ENCODE measurements around the gene RAD51B.
A peak's percentile ranks its signal among the peaks of the same experiment; 100 is the strongest.

RAD51B gene

DNA sequence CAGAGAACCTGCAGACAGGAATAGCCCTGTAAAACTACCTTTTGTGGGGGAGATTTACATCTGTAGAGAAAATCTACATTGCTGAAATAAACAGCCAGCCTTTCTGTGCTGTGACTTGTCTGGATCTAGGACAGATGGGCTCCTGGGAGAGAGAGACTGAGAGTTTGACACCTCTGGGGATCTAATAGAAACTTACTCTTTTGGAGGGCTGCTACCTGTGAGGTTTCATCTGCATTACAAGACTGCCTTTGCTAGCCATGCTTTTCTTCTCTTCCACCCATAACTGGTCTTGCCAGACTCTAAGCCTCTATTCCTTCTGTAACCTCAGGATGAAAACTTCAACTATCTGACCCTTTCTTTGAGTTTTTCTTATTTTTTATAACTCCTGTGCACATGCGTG, 520.7 kb downstream of the RAD51B start:
- H3K9me3 Mint-ChIP-seq, result no peaks in the 10 kb centered on the region
- no peak overlapping the region for H3K4me3 Mint-ChIP-seq
- peaks cover 3% of the 10 kb centered on the region for H3K36me3 Mint-ChIP-seq
- H3K4me1 Mint-ChIP-seq, result peaks cover 55% of the 10 kb centered on the region
- H3K27me3 Mint-ChIP-seq, result no peaks in the 10 kb centered on the region
- H3K27ac Mint-ChIP-seq, result no peak overlapping the region

DNA sequence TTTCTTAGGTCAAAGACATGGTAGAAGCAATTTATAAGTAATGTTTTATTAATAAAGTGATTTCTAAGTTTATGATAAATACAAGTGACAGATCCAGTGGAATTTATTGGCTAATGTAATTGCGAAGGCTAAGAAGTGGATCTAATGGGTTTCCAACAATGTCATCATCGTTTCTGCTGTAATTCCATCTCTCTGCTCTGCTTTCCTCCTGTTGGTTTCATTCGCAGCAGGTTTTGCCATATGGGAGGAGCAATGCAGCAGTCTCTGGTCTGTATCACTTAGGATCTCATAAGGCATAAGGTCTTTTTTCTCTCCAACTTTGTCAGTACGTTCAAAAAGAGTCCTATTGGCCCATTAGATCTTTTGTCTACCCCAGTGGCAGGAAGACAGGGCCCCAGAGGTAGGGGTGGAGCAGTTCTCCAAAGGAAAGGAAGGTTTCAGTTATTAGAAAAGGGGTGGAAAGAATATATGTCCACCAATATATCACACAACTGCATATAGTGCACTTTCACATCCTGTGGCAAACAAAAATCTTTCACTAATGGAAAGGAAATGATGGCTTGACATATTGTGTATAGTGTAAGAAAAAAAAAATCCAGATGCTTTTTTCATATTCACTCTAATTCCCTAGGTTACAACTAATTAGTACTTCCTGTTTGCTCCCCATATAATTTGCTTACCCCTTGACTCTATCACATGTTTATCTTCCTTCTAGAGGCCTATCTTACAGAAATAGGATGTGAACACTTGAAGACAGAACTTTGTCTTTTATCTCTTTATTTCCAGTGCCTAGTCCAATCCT, 522.0 kb downstream of the RAD51B start:
- Mint-ChIP-seq H3K9me3 (no peaks in the 10 kb centered on the region), H3K4me1 (peaks cover 47% of the 10 kb centered on the region), H3K4me3 (no peak overlapping the region), H3K27me3 (no peaks in the 10 kb centered on the region), H3K27ac (no peak overlapping the region), H3K36me3 (peaks cover 8% of the 10 kb centered on the region)

DNA sequence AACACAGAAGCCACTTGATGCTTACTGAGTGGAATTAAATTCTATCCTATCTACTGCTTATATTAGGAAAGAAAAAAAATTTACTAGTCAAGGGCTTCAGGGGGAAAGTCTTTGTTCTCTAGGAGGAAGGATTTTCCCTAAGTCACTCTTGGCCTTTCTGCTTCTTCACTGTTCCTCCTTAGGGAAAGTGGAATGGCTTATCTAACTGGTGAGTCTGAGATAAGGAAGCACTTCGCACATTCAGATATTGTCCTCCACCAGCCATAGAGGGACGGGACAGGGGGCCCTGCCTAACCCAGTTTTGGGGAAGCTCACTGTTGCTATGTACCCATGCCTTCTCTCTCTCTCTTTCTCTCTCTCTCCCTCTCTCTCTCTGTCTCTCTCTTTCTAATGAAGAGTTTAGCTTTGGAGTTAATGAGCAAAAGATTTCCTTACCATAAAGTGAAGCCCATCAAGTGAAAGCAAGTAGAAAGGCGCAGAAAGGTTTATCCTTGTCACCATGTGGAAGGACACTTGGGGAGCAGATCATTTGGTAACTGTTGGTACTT, 522.7 kb downstream of the RAD51B start:
- Mint-ChIP-seq H3K27ac (no peak overlapping the region), H3K4me3 (no peak overlapping the region), H3K9me3 (no peaks in the 10 kb centered on the region), H3K27me3 (no peaks in the 10 kb centered on the region), H3K4me1 (peaks cover 47% of the 10 kb centered on the region), H3K36me3 (peaks cover 11% of the 10 kb centered on the region)

DNA sequence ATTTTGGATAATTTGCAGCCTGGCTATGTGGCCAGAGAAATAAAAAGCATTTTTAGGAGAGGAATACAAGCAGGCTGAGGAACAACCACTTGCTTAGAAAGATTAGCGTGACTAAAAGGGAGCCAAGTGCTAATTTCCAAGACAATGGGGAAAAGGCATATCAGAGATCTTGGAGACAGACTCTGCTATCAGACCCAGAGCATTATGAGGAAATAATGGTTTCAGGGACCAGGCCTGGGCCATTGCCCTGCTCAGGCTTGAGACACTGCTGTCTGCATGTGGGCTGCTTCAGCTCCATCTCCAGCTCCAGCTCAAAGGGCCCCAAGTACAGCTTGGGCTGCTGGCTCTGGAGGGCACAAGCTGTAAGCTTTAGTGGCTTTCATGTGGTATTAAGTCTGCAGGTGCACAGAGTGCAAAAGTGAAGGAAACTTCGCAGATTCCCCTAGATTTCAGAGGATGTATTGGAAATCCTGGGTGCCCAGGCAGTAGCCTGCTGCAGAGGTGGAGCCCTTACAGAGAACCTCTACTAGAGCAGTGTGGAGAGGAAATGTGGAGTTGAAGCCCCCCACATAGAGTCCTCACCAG, 524.0 kb downstream of the RAD51B start:
- Mint-ChIP-seq H3K9me3 (no peaks in the 10 kb centered on the region), H3K36me3 (peaks cover 9% of the 10 kb centered on the region), H3K4me1 (peaks cover 43% of the 10 kb centered on the region), H3K27me3 (no peaks in the 10 kb centered on the region), H3K4me3 (no peak overlapping the region), H3K27ac (no peak overlapping the region)

DNA sequence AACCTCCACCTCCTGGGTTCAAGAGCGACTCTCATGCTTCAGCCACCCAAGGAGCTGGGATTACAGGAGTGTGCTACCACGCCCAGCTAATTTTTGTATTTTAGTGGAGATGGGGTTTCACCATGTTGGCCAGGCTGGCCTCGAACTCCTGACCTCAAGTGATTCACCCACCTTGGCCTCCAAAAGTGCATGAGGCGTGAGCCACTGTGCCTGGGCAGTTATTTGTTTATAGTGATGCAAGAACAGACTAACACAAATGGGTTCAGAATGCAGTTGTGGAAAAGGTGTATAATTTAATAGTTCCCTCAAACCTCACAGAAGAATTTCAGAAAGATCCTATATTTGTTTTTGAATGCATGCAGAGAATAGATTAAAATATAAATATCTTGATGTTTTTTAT, 526.2 kb downstream of the RAD51B start:
- no peak overlapping the region for H3K4me3 Mint-ChIP-seq

DNA sequence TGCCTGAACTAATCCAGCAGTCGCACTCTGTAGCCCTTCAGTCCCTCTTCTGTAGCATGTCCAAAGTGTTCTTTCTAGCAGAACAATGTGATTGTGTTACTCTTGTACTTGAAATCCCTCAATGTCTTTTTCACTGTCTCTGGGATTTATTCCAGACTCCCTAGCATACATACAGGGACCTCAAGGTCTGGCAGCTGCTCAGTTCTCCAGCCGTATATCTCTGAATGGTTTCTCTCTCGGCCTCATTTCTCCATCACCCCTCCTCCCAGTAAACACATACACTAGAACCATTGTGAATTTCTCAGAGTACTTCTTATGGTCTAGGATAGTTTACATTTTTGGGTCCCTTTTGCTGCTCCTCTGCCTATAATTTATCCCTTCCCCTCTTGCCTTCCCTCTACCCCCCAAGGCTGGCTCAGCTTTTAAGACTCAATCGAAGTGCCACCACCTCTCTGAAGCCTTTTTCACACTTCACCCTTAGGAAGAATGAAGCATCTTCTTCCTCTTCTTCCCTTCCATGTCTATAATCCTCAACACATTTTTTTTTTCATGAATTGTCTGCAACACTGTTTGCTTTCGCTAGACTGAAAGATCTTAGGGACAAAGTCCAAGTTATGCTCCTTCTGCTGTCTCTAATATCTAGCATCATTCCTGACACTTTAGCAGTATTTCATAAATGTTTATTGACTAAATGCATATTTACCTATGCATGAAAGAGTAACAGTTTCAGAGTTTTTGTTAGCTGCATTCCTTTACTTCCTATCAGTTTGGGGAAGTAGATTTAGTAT, 527.2 kb downstream of the RAD51B start:
- H3K36me3 Mint-ChIP-seq, result peaks cover 9% of the 10 kb centered on the region
- no peaks in the 10 kb centered on the region for H3K27me3 Mint-ChIP-seq
- H3K4me1 Mint-ChIP-seq, result peaks cover 24% of the 10 kb centered on the region
- H3K9me3 Mint-ChIP-seq, result no peaks in the 10 kb centered on the region
- H3K27ac Mint-ChIP-seq, result no peak overlapping the region
- H3K4me3 Mint-ChIP-seq, result no peak overlapping the region

More for the DNA sequence above, 526.2 kb downstream of the RAD51B start:
- Mint-ChIP-seq H3K4me1 (peaks cover 34% of the 10 kb centered on the region), H3K9me3 (no peaks in the 10 kb centered on the region), H3K27ac (no peak overlapping the region), H3K27me3 (no peaks in the 10 kb centered on the region), H3K36me3 (peaks cover 9% of the 10 kb centered on the region)

DNA sequence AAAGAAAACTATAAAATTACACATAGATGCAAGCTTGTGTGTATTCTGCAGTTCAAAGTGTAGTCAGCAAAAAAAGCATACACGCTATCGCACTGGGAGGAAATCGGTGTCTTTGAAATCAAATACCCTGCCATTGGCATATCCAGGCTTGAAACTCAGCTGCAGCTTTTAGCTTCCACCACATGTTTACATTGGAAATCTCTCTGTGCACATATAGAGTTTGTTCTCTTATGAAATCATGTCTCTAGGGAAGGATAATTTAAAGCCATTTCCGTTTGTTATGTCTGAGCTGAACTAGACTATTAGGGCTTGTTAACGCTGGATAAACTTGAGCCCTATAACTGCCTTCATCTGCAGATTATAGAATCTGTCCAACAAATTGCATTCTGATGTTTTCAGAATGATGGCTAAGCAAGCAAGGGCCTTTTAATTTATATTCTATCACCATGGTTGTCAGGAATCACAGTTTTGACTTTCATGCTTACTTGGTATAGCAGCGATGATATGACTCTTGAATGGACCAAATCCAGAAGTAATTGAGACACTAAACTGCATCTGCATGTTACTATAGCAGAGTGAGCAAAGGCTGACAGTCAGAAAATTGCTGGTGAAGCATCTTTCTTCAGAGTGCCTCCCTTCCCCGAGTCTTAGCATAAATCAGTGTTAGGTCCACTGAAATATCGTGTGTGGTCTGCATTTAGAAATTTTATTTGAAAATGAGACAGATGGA, 530.5 kb downstream of the RAD51B start:
- H3K36me3 Mint-ChIP-seq, result peaks cover 8% of the 10 kb centered on the region
- no peak overlapping the region for H3K27ac Mint-ChIP-seq

DNA sequence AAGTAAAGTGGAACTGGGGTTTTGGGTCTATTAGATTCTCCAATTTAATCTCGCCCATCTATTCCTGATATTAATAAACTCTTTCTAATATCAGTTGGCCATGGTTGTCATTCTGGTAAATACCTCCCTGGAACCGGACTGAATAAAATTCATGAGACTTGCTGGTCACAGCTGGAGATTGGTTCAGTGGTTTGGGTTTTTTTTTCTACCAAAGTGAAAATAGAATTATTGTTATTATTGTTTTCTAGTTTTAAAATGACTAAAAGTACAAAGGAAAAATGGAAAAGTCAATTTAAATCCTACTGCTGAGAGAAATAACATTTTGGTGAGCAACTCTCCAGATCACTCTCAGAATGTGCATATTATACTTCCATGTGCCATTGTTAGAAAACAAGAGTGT, 535.8 kb downstream of the RAD51B start:
- no peaks in the 10 kb centered on the region for H3K9me3 Mint-ChIP-seq

More for the DNA sequence above, 530.5 kb downstream of the RAD51B start:
- no peak overlapping the region for H3K4me3 Mint-ChIP-seq
- H3K27me3 Mint-ChIP-seq, result no peaks in the 10 kb centered on the region
- peaks cover 4% of the 10 kb centered on the region for H3K4me1 Mint-ChIP-seq
- H3K9me3 Mint-ChIP-seq, result no peaks in the 10 kb centered on the region

DNA sequence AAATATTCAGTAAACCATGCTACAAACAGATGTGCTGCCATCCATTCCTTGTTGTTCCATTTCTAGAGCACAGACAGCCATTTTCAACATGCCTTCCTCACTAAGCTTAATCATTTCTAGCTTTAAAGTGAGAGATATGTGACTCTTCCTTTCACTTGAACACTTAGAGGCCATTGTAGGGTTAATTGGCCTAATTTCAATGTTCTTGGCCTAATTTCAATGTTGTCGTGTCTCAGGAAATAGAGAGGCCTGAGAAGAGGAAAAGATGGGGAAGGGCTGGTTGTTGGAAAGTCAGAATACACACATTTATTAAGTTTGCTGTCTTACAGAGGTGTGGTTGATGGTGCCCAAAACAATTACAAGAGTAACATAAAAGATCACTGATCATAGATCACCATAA, 538.2 kb downstream of the RAD51B start:
- Mint-ChIP-seq H3K4me3 (no peak overlapping the region), H3K27ac (no peak overlapping the region), H3K4me1 (peaks cover 38% of the 10 kb centered on the region), H3K9me3 (no peaks in the 10 kb centered on the region), H3K27me3 (no peaks in the 10 kb centered on the region), H3K36me3 (peaks cover 3% of the 10 kb centered on the region)

More for the DNA sequence above, 535.8 kb downstream of the RAD51B start:
- peaks cover 28% of the 10 kb centered on the region for H3K4me1 Mint-ChIP-seq
- no peak overlapping the region for H3K4me3 Mint-ChIP-seq
- no peaks in the 10 kb centered on the region for H3K27me3 Mint-ChIP-seq
- H3K27ac Mint-ChIP-seq, result no peak overlapping the region
- H3K36me3 Mint-ChIP-seq, result peaks cover 3% of the 10 kb centered on the region

DNA sequence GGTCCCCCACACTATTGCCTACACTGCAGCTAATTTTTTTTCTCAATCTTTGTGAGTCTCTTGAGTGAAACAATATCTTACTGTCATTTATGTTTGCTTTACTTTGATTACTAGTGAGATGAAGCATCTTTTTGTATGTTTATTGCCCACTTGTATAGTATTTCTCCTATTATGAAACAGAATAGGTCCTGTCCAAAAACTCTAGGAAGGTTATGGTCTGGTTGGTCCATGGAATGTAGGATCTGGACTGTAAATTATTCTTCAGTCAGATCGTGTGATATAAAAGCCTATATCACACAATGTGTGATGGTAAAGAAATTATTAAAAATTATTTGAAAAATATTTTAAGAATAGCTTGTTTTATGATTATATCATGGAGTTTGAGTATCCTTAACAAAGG, 538.9 kb downstream of the RAD51B start:
- Mint-ChIP-seq H3K4me3 (no peak overlapping the region), H3K36me3 (peaks cover 3% of the 10 kb centered on the region), H3K27me3 (no peaks in the 10 kb centered on the region), H3K9me3 (no peaks in the 10 kb centered on the region), H3K4me1 (peaks cover 43% of the 10 kb centered on the region), H3K27ac (no peak overlapping the region)

DNA sequence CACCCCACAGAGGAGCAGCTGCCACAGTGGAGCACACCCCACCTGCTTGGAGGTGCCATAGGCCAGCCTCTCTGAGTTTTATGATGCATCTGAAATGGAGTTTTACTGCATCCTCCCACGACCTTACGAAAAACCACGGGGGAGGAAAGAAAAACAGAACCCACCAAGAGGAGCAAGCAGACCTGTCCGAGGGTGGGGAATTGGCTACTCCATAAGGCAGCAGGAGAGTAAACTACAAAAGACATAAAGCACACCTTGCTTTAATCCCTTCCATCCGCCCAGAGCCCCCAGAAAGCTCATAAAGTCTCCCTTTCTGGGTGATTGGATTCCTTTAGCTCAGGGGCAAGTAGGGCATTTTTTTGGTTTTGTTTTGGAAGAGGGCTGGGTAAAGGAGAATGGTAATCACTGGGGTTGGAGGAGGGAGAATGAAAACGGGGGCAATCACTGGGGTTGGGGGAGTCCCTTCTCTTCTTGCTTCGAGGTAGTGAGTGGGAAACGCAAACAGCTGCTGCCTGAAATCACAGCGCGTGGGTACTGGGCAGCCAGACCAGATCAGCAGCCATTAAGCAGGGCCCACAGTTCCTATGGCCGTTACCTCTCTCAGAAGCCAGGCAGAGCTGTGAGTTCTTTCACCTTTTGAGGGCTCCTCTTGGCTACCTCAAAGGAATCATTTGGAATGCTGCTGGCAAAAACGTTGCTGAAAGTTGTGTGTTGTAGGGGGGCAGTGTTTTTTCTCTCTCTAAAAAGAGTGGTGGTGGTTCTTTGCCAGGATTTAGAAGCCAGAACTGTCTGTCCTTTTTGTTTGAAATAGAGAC, 539.6 kb downstream of the RAD51B start:
- peaks cover 3% of the 10 kb centered on the region for H3K36me3 Mint-ChIP-seq
- H3K9me3 Mint-ChIP-seq, result no peaks in the 10 kb centered on the region
- H3K27ac Mint-ChIP-seq, result peak overlapping the region; percentile 18
- H3K4me3 Mint-ChIP-seq, result no peak overlapping the region
- peaks cover 45% of the 10 kb centered on the region for H3K4me1 Mint-ChIP-seq
- no peaks in the 10 kb centered on the region for H3K27me3 Mint-ChIP-seq

DNA sequence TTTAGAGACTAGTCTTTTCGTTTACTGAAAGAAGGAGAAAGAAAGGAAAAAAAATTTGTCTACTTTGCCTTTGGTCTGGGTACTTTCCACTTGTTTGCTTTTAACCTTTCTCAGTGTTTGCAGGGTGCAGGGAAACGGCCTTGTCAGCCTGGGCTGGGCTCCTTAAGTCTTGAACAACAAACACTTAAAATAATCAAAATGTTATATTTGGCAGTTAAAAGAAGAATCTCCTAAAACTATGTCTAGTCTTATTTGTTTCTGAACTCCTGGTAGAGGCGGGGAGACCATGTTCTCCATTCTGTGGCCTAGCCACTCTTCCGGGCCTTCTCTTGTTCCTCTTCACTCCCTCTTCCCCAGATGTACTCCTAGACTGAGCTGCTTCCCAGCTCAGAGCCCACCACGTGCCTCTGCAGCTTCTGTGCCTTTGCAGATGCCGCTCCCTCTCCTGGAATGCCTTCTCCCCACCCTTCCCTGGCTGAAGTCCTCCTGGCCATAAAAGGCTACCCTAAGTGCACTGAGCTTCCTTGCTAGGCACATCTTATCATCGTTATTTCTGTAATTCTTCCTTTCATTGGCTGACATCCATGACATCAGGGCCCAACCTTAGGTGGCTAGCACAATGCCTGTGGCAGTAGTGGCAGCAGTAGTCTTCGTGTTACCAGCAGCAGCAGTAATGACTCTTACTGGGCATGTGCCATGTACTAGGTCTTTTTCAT, 540.4 kb downstream of the RAD51B start:
- peaks cover 3% of the 10 kb centered on the region for H3K36me3 Mint-ChIP-seq
- H3K27me3 Mint-ChIP-seq, result no peaks in the 10 kb centered on the region
- peak overlapping the region; percentile 18 for H3K27ac Mint-ChIP-seq
- no peaks in the 10 kb centered on the region for H3K9me3 Mint-ChIP-seq
- no peak overlapping the region for H3K4me3 Mint-ChIP-seq
- H3K4me1 Mint-ChIP-seq, result peaks cover 52% of the 10 kb centered on the region

DNA sequence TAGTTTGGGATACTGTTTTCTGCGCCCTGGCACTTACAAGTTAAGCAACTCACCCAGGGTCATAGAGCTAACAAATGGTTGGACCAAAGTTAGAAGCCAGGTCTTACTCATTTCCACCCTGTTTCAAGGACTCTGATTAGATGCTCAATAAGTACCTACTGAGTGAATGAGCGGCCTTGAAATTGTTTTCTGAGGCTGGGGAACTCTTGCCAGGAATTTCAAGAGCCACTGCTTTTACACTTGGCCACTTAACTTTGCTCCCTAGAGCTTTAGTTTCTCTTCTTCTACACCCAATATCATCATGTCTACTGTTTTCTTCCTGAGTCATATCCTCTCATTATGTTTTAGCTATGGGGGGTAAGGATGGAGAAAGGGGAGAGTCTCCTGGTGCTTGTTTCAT, 541.7 kb downstream of the RAD51B start:
- Mint-ChIP-seq H3K27me3 (no peaks in the 10 kb centered on the region), H3K36me3 (peaks cover 3% of the 10 kb centered on the region), H3K4me3 (no peak overlapping the region), H3K27ac (no peak overlapping the region), H3K9me3 (no peaks in the 10 kb centered on the region), H3K4me1 (peaks cover 57% of the 10 kb centered on the region)

DNA sequence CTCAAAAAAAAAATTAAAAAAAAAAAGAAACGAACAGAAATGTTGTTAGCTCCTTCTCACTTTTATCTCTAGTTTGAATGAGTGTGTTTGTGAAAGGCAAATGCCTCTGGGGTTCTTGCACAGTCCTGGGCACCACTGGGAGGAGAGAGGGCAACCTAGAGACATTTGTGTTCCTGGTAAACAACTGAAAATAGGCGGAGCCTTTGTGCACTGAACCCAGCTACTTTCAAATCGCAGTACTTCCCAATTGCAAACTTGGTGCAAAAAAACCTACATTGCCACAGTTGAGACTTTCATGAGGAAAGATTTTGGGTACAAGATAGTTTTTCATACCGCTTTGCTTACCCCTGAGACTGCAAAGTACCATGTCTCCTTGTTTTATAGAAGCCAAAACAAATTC, 543.3 kb downstream of the RAD51B start:
- Mint-ChIP-seq H3K27ac (no peak overlapping the region), H3K27me3 (no peaks in the 10 kb centered on the region), H3K36me3 (peaks cover under 1% of the 10 kb centered on the region), H3K9me3 (no peaks in the 10 kb centered on the region), H3K4me3 (no peak overlapping the region), H3K4me1 (peaks cover 60% of the 10 kb centered on the region)
